ENCODE results near the gene ARHGEF28. TPM values are rescaled to one million over a fixed set of nuclear protein-coding genes. Genes with fewer than 3 reads are reported as not detected.

ARHGEF28 gene
- total and polyA plus RNA-seq, 2 of the 13 experiments (the other 11 are each of a cell fraction or from before 2014, with no cell fraction given): 17.4 to 34.1 TPM

- no peak for TF ChIP-seq REST (IDR thresholded peaks at IDR 0.05; ENCODE audit: borderline replicate concordance in 1 of 2, low read depth in 1 of 2, low read length in 2 of 2)
- TF ChIP-seq PAXIP1 (CRISPR knock-in tag; conservative IDR thresholded peaks at IDR 0.05): no peak
- no peak for TF ChIP-seq HMGXB4 (CRISPR knock-in tag; IDR thresholded peaks at IDR 0.05; ENCODE audit: borderline replicate concordance in 1 of 2, low read depth in 1 of 2)
- no peak for TF ChIP-seq KLF13 (CRISPR knock-in tag; IDR thresholded peaks at IDR 0.05)
- no peak for TF ChIP-seq IRF2 (CRISPR knock-in tag; IDR thresholded peaks at IDR 0.05)
Observed at GRCh38 chr5:73764996-73765395, 139.0 kb downstream of the ARHGEF28 start (continued).
